DMS 273 treated with DMSO at 0.1 percent for 48 hours (cell line): ENCODE measurements around the gene B4GALT5.

ENCODE experiments used
- DNase-seq: peaks from one replicate; lab custom pipeline; 2025; lab: John Stamatoyannopoulos, UW

Gene B4GALT5

DNA sequence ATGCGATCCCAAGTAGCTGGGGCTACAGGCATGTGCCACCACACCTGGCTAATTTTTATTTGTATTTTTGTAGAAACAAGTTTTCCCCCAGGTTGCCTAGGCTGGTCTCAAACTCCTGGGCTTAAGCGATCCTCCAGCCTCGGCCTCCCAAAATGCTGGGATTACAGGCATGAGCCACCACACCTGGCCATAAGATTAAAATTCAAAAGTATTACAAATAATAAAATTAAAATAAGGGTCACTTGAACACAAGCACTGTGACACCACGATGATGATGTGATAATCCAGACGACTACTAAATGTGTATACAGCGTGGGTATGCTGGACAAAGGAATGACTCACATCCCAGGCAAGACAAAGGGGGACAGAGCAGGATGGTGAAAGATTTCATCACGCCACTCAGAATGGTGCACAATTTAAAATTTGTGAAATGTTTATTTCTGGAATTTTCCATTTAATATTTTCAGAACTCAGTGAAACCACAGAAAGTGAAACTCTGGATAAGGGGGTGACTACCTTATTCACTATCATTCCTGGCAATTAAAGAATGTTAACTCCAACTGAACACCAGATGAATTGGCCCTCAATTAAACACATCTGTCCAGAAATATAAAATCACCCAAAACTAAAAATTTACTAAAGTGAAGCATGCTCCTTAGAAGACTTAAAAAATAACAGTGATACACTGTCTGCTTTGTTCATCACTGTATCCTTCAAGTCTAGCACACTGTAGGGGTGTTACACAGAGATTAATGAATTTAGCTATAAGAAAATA, 13.1 kb downstream of the B4GALT5 start:
- no peak for DNase-seq

DNA sequence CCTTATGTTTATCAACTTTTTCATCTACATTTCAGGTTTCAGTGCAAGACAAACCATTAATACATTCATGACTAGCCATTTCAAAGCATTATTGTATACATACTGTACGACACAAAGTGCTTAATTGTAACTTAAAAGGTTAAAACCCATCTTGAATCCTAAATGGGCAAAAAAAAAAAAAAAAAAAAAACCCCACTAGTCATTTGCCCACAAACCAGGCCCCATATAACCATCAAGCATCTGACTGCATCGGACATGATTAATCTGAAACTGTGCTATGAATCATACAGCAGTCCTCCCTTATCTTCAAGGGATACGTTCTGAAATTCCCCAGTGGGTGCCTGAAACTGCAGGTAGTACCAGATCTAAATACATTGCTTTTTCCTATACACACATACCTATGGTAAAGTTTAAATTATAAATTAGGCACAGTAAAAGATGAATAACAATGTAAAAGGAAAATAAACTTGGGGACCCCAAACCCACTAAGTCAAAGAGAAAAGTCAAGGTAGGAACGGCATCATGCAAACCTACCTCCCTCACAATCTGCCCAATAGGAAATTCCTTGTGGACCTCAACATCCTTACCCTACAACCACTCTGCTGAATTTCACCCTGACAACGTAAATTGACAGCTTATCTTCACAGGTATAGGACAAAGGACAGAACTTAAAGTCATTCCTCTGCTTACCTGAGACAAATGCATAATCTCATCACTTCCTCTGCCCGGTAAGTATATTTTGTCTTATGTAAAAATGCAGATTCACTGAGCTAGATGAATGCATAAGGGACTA, 14.3 kb downstream of the B4GALT5 start:
- no peak for DNase-seq

DNA sequence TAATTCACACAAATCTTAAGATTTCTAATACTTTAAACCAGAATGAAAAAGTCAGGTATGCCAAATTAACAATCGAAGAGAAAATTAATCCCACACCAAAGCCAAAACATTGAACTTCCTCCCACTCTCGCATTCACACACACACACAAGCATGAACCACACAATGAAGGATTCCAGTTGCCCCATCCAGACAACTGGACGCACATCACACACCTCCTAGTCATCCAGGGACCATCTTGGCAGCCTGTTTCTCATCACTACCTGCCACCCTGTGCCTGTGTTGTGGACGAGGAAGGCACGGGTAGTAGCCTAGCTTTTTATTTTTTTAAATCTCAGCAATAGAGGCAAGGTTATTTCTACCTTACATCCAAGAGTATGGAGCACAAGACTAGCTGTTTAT, 15.2 kb downstream of the B4GALT5 start:
- DNase-seq, result no peak

DNA sequence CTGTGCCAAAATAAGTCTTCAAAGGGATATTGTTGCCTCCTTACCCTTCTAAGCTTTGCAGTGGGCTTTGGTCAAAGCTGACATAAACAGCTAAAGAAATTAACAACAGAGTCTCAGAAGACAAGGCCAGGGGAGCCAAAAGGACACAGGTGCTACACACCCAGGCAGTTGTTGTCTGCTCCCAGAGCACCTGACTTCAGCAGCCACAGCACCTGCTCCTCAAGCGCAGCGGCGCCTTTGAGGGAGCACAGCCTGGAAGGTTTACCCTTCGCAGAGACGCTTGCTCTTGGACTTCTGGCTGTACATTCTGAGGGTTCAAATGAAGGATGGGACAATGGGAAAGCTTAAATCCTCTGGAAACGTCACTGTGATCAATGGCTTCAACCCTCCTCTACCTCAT, 16.6 kb downstream of the B4GALT5 start:
- DNase-seq, result no peak

DNA sequence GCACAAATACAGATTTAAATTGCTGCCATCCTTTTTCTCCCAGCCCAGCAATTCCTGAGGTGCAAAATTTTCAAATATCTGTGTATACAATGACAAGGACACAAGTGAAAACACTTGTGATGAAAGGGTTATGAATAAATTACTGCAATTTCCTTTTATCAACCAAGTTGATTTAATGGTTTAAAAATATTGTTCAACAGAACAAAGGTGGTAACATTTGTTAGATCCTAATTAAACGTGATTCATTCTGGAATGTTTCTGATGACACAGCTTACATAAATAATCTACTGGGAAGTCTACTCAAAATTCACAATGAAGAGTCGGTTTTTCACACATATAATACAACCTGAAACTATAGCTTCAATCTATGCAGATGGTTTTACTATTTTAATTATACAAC, 17.1 kb downstream of the B4GALT5 start:
- no peak for DNase-seq

DNA sequence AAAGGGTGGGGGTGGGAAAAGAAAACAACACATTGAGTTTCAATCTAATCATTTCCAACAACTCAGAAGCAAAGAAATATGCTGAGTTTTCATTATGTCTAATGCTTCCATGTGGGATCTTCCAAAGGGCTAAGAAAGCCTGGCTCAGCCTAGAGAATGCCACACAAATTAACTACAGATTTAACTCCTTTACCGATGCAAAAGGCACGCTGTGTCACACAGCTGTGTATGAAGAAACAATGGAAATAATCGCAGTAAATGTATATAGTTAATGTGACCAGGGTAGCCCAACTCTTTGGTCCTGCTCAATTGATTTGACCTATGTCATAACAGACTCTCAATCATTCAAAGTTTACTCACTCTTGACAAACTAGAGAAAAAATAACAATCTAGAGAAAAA, 17.8 kb downstream of the B4GALT5 start:
- DNase-seq, result no peak

DNA sequence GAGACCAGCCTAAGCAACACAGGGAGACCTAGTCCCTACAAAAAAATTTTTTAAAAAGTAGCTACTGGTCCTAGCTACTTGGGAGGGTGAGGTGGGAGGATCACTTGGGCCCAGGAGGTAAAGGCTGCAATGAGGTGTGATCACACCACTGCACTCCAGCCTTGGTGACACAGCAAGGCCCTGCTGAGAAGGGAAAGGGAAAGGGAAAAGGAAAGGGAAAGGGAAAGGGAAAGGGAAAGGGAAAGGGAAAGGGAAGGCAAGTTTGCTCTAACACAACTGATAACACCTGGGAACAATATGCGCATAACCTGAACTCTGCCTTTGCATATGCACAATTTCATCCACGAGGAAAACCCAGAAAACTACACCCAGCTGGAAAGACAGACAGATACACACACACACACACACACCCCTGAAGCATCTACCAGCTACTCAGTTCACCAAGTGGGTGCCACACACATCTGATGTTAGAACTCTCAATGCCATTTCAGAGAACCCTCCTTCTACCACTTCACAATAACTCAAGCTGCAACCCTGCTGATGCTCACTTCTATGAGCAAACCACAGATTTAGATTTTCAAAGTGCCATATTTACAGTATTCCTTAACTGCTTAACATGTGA, 19.1 kb downstream of the B4GALT5 start:
- DNase-seq, result no peak

DNA sequence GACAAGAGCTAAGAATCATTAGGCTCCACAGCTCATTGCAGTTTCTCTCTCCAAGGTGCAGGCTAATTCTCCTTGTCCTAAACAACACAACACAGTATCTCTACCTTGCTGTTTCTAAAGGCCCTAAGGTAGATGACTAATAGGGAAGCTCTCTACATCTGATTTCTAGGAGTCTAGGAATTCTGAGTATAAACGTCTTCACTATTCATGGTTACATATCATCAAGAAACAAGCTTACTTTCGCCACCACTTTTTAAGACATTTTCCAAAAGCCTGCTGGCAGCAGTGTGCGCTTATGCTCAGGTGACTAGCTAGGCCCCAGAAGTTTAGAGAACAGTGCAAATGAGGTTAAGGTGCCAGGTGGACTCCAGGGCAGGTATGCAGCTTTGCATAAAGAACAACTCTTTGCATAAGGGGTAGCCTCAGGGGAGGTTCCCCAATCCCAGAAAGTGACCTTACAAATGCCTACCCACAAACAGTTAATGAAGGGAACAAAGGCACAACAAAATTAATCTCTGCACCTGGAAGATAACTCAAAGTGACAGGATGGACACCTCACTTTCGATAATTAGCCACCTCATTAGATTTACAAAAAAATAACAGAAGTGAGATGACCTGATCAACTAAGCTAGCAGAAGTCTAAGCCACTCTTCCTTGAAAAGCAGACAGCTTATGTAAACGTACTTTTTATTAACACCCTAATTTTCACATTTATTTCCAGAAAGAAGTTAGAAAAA, 20.1 kb downstream of the B4GALT5 start:
- no peak for DNase-seq

DNA sequence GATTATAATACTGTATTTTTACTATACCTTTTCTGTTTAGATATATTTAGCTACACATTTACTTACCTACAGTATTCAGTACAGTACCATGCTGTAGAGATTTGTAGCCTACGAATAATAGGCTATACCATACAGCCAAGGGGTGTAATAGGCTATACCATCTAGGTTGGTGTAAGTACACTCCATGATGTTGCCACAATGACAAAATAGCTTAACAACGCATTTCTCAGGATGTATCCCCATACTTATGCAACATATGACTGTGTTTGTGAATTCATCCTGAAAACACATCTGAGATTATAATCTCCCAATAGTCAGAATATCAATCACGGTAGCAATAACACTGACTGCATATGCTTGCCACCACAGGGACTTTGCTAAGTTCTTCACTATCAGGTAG, 20.7 kb downstream of the B4GALT5 start:
- no peak for DNase-seq

DNA sequence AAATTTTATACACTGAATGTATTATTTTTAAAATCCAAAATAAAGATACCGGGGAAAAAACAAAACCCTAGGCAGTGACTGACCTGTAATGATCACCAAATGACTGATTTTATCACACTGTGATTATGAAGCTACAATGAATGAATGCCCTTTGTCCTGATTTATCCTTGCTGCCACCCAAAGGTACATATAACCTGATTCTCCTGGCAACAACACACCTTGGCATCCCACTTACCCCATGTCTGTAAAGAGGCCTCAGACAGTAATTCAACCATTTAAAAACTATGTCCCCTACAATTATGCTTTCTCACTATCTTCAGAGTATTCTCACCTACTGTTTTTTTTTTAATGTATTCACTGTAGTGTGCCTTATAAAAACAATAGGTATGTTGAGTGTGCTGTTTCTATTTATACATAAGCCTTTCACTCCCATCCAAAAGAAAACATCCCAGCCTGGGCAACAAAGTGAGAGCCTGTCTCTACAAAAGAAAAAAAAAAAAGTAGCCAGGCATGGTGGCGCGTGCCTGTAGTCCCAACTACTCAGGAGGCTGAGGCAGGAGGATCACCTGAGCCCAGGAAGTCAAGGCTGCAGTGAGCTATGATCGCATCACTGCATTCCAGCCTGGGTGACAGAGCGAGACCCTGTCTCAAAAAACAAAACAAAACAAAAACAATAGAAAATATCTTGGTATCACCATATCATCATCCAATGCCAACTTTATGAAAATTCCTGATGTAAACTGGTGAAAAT, 21.7 kb downstream of the B4GALT5 start:
- DNase-seq, result no peak

DNA sequence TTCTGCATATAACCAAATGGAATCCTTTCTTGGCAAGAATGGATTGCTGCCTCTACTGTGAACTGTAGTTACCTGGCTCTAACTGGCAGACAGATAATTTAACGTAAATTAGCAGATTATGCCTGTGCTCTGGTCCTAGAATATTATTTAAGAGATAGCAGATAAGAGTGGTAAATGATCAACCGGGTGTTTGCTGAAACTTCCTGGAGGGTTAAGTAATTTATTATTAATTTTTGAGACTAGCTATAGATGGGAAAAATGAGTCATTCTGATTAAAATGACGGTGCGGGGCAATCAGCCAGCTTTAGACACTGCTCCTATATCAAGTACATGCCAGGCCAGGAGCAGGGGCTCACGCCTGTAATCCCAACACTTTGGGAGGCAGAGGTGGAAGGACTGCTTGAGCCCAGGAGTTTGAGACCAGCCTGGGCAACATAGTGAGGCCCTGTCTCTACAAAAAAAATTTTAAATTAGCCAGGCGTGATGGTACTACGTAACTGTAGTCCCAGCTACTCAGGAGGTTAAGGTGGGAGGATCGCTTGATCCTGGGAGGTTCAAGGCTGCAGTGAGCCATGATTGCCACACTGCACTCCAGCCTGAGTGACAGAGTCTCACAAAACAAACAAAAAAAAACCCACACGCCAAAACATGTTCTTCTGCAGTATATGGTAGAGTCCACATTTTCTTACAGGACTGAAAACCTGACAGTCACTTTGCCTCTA, 22.6 kb downstream of the B4GALT5 start:
- no peak for DNase-seq

DNA sequence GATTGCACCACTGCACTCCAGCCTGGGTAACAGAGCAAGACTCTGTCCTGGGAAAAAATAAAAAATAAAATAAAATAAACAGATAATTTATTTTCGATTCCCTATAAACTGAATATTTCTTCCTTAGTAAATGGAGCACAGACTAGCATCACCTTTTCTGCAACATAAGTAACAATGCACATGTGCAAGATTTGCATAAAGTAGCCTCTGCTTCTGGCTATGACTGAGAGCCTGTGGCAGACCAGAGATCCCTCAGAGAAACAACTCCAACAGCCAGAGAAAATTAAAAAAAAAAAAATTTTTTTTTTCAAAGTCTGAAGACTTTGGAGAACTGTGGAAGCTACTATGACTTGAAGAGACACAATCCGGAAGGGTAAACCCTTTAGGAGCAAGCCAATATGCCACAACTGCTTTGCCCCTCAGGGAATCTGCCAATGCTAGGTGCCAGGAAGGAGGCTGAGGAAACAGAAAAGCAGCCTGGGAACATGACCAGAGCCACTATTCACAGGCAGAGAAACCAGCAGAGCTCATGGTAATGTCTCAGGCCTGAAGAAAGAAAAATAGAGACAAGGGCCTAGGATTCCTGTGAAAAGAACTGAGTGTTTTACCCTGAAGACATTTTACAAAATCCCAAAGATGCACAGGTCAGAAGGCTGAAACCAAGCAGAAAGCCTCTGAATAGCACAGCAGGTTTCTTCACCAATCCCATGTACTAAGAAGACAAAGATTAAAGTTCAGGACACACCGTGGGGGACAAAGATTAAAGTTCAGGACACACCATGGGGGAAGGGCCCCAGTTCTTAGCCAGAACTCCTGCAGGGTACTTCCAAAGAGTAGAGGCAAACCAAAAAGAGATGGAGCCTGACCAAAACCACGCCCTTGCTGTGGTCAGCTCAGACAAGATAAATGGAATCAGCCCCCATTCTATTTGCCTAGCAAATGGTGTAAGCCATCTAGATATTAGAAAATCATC, 25.8 kb downstream of the B4GALT5 start:
- DNase-seq, result no peak

DNA sequence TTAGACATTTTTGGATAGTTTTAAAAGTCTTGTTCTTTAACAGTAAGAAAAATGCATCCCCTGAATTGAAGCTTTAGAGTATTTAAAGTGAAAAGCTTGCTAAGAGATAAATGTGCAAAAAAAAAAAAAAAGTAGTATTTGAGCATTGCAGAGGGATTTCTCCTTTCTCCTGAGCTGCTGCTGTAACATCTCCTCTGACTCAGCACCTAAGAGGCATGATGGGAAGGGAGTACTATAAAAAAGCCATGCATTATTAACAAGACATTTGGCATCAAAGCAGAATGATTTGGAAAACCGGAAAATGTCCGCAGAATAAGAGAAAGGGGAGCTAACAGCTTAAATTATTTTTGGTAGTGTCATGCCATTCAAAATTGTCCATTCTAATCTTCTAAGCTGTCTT, 27.9 kb downstream of the B4GALT5 start:
- DNase-seq, result no peak

DNA sequence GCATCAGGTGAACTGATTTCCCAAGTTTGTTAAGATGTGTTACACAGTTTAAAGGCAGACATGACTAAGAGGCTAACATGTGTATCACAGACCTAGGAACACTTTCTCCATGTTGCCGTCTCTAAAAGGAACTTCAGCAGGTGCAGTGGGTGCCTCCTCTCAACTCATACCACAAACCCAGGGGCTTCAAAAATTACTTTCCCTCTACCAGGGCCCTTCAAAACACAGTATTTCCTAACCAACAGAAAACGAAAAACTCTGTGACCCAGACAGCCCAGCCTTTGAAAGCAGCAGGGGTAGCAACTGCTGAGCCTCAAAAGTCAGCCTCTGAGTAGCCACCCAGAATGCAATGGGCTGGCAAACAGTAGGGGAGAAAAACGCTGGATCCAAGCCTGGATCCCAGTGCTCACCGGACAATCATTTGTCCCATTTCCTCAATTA, 28.5 kb downstream of the B4GALT5 start:
- DNase-seq, result no peak

DNA sequence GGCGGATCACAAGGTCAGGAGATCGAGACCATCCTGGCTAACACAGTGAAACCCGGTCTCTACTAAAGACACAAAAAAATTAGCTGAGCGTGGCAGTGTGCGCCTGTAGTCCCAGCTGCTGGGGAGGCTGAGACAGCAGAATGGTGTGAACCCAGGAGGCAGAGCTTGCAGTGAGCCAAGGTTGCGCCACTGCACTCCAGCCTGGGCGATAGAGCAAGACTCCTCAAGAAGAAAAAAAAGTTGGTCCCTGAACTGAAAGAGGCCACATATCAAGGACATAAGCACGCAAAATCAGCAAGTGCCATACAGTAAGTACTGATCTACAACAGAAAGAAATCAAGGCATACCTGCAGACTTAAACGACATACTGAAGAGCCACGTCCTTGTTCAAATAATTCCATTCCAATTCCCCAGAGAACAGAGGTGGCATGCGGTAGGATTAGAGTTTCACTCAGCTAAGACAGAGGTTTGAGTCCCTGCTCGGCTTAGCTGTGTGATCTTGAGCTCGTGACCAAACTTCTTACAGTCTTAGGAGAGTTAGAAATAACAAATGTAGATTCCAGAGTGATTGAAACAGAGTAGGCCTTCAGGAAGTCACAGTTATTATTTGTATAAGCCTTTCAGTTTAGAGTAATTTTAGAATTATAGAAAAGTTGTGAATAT, 29.2 kb downstream of the B4GALT5 start:
- DNase-seq, result no peak

DNA sequence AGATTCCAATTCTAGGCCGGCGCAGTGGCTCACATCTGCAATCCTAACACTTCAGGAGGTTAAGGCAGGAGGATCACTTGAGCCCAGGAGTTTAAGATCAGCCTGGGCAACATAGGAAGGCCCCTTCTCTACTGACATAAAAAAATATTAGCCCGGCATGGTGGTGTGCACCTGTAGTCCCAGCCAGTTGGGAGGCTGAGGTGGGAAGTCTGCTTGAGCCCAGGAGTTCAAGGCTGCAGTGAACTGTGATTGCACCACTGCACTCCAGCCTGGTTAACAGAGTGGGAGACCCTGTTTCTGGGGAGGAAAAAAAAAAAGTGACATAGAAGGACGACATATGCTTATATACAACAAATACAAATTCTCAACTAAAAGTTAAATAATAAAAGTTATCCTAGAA, 30.9 kb downstream of the B4GALT5 start:
- DNase-seq, result no peak

DNA sequence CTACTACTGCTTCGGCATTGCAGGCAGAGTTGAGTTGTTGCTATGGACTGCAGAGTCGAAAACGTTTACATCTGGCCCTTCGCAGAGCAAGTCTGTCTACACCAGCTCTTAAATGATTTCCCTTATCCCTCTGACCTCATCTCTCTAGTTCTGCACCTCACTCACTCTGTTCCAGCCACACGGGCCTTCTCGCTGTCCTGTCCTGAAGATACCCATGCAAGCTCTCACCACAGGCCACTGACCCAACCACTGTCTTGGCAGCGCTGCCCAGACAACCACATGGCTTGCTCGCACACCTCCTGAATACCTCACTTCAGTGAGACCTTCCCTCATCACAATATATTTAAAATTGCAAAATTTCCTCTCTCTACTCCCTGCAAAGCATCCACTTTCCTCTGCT, 31.4 kb downstream of the B4GALT5 start:
- DNase-seq, result no peak

DNA sequence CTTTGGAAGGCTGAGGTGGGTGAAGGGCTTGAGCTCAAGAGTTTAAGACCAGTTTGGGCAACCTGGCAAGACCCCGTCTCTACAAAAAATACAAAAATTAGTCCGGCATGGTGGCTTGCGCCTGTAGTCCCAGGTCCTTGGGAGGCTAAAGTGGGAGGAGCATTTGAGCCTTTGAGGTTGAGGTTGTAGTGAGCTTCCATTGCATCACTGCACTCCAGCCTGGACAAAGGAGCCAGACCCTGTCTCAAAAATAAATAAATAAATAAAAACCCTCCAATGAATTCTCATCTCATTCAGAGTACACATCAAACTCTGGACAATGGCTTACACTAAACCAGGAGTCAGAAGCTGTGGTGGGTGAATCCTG, 31.8 kb downstream of the B4GALT5 start:
- no peak for DNase-seq

DNA sequence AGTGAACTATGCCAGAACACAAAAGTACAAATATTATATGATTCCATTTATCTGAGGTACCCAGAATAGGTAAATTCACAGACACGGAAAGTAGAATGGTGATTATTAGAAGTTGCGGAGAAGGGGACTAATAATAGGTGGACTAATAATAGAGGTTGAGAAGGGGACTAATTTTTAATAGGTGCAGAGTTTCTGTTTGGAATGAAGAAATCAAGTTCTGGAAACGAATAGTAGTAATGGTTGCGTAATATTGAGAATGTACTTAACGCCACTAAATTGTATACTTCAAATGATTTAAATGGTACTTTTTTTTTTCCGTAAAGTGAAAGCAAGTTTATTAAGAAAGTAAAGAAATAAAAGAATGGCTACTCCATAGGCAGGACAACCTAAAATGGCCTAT, 33.2 kb downstream of the B4GALT5 start:
- DNase-seq, result no peak
